OCI-LY3 (cell line): ENCODE data around the gene FOXO1.

Source experiments
- CTCF ChIP-seq: fragments of 200-600, 300-600 bp; sonication (generic); IDR thresholded peaks from 2 replicates; pipeline ENCODE4 v1.5.1; 2014; ENCODE audit warnings: antibody characterized with exemption, low read length, low read depth
- EZH2phosphoT487 ChIP-seq: fragments of 200-600 bp; shearing (Covaris generic); IDR thresholded peaks from 2 replicates; pipeline ENCODE4 v1.6.1; 2018; ENCODE audit warnings: antibody characterized with exemption, mixed run types, low read depth

GRCh38 chr13:40528881-40529280, 137.6 kb downstream of the FOXO1 start:
- TF ChIP-seq CTCF, result no peak
- TF ChIP-seq EZH2phosphoT487, result no peak
